GM15510 (cell line): ENCODE results near the gene NLRC5.

ENCODE experiments used
- POLR2A ChIP-seq: IDR thresholded peaks from 3 replicates; pipeline ENCODE4 v1.6.1; 2011; ENCODE audit warnings: borderline replicate concordance; ENCODE audit not compliant: insufficient read length; ENCODE audit errors: extremely low read depth

The NLRC5 gene

DNA sequence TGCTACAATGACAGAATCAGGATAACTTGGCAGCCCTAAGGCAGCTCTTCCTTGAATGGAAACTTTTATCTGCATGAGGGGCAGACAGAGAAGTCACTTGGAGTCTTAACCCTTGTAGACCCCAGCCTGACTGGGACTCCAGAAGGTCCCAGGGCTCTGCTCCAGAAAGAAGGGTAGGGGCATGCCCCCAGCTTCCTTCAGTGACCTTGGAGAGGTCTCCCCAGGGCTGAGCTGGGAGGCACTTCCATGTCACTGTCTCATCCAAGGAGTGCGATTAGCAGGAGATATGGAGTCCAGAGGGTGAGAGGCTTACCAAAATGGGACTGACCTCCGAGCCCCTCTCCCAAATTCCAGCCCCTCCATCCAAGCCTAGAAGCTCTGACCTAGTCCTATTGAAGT is 3.4 kb upstream of the NLRC5 start:
- no peak for TF ChIP-seq POLR2A

DNA sequence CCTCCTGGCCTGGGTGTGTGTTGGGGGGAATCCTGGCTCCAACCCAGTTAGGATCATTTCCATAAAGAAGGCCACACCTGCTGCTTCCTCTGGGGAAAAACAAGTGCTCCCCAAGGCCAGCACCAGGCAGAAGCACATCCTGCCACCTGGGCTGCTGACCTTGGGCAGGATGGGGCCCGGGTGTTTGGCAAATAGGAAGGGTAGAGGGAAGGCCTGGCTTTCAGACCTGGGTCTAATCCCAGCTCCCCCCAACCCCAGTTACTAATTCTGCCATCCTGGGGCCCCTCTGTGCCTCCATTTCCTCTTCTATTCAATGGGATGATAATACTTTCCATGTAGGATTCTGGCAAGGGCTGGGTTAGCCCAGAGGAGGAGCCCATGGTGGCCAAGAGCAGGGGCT is 3.0 kb upstream of the NLRC5 start:
- no peak for TF ChIP-seq POLR2A

DNA sequence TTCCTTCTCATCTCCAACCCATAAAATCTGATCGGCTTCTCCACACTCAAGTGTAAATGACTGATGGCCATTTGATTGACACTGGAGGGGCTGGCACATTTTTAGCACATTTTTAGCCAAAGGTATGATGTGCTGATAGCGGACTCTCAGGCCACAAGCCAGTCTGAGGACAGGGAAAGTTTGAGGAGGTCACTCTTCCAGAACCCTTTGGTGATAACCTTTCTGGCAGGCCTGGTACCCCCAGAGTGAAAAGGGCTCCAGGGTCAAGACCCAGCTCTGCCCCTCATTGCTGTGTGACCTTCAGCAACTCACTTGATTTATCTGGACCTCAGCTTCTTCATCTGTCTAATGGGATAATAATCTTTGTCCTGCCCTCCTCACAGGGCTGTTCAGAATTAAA is 1.7 kb upstream of the NLRC5 start:
- no peak for TF ChIP-seq POLR2A

DNA sequence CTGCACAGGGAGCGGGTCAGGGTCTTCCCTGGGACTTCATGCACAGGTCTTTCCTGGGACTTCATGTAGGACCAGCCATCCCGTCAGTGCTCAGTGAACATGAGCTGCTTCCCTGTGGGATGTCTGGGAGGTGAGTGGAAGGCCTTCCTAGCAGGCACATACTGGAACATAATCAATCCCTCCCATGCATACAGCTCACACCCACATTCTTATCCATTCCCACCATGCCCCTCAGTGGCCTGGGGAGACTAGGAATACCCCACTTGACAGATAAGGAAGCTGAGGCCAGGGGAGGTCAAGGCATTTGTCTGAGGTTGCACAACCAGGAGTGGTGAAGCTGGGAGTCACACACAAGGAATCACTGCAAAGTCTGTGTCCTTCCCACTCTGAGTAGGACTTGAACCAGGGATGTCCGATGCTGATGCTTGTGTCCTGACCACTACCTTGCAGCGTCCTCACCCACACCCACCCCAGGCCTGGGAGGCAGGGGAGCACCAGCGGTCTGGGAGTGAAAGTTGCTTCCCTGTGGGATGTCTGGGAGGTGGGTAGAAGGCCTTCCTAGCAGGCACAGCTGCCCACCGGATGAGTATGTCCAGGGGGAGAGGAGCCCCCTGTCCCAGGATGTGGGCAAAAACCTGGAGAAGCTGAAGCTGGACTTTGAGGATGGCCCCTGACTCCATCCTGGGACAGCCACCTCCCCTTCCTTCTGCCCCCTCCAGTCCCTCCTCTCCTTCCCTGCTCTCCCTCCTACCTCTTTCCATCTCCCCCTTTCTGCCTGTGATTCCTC is 1.0 kb upstream of the NLRC5 start:
- no peak for TF ChIP-seq POLR2A

DNA sequence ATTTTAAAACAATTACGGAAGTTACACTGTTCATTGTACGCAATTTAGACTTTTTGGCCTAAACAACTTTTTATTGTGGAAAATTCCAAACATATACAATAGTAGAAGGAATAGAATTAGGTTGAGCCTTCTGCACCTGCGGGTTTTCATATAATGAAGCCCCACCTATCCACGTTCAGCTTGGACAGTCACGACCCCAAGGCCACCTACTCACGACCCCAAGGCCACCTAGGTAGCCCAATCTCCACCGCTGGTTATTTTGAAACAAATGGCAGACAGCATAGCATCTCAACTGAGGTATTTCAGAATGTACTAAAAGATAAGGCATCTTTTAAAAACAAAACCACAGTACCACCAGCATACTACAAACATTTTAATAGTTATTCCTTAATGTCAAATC is 631 bp downstream of the NLRC5 start:
- no peak for TF ChIP-seq POLR2A

DNA sequence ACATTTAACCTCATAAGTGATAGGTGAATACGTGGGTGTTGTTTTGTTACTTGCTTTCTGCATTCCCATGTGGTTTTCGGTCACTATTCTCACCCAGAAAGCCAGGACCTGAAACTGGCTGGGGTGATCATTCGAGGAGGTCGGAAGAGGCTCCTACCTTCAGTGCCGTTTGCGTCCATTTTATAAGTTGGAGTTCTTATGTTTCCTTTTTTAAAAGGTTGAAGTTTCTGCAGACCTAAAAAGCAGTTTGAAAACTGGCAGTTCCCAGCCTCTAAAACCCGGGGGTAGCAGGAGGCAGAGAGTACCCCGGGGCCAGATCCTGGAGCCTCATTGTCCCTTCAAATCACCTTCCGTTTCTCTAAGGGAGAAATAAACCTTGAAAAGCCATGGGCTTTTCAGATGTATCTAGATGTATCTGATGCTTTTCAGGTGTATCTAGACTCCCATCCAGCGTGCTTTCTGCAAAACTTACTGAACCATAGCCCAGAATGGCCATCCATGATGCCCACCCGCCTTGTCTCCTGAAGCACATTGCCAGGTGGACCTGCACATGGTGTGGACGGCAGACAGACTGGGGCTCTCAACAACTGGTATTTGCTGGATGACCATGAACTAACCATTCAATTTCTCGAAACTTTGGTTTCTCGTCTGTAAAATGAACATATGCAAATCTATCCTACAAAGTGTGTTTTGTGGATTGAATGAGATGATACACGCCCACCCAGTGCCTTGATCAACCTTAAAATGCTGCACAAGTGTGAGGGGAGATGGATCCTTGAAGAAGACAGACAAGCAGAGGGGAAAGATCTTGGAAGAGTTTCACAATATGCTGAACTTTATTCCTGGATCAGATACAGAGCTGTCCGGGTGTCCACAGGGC is 1.3 kb downstream of the NLRC5 start:
- no peak for TF ChIP-seq POLR2A

DNA sequence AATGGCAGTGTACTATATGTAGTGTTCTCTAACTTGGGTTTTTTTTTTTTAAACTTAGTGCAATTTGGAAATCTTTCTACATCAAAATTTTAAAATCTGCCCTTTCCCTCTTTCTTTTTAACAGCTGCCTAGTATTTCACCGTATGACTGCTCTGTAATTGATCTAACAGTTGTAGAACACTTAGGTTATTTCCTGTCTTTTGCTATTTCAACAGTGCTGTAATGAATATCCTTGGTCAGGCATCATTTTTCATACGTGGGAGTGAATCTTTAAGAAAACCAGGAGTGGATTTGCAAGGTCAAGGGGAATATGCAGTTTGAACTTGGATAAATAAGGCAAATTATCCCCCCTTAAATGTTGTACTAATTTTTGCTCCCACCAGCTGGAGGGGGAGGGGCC is 3.8 kb downstream of the NLRC5 start:
- TF ChIP-seq POLR2A = no peak

DNA sequence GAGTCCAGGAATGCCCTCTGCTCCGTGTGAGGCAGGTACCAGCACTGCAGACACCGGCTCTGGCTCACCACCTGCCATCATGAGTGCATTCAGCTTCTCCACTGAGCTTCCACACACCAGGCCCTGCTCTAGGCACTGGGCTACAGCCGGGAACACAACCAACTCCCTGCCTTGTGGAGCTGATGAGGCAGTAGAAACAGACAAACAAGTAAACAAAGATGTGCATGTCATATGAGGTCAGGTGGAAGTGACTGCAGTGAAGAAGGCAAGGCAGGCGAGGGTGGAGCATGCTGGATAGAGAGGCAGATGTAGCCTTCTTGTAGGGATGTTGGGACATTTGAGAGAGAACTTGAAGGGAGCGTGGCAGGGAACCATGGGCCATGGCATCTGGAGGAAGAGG is 5.0 kb downstream of the NLRC5 start:
- TF ChIP-seq POLR2A = no peak

DNA sequence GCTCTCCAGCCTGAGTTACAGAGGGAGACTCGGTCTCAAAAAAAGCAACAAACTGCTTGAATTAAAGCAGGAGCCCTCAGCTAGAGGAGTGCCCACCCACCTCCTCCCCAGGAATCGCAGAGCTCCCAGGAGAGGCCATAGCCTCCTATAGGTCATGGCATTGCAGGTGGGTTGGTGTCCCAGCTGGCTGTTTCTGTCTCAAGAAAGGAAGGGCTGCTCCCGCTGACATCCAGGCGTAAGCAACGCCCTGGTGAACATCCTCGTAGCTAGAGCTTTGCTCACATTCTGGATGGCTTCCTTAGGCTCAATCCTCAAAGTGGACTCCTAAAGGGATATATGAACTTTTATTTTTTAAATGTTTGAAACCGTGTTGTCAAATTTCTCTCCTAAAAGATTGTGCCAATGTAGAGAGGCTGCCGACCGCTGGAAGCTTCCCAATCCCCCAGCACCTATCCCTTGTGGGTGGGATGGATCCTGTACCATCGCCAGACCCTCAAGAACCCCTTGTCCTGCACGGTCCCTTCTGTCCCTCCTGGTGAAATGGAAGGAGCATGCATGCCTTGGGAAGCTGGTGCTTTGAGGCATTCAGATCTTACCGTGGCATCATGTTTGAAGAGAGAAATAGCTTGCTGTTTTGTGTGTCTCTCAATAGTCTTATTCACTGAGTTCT is 5.9 kb downstream of the NLRC5 start:
- TF ChIP-seq POLR2A = no peak

DNA sequence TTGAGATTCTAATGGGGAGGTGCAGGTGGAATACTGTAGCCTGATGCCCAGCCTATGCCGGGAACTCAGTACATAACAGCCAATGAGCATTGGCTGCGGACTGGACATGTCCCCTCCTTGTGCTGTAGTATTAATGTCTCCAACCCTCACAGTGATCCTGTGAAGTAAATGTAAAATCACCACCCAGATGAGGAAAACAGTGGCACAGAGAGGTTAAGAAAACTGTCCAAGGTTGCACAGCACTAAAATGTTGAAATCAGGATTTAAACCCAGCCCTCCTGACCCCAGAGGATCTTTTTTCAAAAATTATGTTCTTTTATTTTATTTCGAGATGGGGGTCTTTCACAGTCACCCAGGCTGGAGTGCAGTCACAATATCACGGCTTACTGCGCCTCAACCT is 7.9 kb downstream of the NLRC5 start:
- no peak for TF ChIP-seq POLR2A

DNA sequence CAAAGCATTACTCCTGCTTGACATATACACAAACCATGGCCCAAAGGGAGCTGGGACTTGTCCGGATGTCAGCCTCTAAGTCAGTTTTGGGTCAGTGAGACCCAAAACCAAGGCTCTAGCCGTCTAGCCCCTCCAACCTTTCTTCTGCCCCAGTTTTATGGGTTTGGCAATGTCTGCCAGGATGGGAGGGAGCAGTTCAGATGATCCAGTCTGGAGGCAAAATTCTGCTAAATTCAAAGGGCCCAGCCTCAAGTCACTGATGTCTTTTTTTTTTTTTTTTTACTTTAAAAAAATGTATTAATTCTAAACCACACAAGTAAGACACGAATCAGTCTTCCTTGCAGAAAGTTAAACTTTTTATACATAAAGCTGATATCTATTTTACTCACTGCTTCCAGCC is 8.6 kb downstream of the NLRC5 start:
- no peak for TF ChIP-seq POLR2A

DNA sequence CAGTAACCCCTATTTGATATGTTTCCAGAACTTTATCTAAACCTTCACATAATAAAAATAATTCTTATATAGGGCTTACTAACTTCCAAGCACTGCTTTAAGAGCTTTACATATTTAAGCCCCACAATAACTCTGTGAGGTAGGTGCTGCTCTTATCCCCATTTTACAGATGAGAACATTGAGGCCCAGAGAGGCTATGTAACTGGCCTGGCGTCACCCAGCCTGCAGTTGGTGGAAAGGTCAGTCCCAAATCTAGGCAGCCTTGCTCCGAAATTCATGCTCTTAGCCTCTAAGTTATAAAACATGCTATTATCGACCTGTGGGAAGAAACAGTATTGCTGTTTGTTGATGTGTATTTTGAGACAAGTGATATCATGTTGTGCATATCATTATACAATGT is 9.0 kb downstream of the NLRC5 start:
- no peak for TF ChIP-seq POLR2A

DNA sequence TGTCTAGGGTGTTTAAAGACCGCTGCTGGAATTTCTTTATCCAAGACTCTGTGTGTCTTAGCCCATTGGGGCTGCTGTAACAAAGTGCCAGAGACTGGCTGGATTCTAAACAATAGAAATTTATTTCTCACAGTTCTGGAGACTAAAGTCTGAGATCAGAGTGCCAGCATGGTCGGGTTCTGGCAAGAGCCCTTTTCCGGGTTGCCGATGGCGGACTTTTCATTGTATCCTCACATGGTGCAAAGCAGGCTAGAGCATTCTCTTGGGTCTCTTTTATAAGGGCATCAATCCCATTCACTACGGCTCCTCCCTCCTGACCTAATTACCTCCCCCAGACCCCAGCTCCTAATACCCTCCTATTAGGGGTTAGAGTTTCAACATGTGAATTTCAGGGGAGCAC is 9.5 kb downstream of the NLRC5 start:
- no peak for TF ChIP-seq POLR2A

DNA sequence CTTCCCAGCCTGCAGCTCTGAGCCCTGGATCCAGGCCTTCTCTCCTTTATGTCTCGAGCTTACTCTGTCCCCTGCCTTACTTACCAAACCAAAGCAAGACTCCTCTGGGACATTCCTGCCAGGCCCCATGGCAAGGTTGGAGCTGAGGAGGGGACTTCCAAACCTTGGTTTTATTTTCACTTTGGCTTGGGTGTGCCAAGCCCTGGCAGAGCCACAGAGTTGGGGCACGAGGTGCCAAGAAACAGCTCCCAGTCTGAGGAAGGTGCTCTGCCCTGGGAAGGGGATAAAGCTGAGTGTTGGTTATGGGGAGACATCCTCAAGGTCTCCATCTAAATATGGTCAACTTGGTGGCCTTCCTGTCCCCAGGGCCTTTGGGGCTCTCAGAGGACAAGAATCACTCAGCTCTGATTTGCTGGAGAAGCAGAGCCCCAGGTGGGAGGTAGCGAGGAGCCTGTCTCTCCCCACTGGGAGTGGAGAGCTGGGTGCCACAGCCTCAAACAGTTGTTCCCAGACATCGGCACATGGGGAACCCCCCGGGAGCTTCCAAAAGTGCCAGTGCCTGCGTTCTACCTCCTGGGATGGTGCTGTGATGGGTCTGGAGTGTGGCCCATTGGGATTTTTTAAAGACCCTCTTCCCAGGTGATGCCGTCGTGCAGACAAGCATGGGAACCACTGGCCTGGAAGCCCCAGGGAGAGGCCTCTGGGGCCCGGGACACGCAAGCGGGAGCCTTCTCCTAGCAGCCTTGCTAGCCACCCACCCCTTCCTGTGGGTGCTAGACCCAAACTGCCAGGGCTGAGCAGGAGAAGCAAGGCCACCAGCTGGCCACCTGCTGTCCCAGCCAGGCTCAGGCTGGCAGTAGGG is 10.3 kb downstream of the NLRC5 start:
- no peak for TF ChIP-seq POLR2A
